Measurements from ENCODE around the gene MIAT. TPM values are rescaled to one million over a fixed set of nuclear protein-coding genes. Genes with fewer than 3 reads are reported as not detected.

MIAT gene
- total and polyA plus RNA-seq, 9 of the 15 experiments (the other 6 are each of a cell fraction or from before 2014, with no cell fraction given), result 0.03 to 0.93 (median 0.34) TPM

- Histone ChIP-seq H4K20me1 (replicated peaks; ENCODE audit: control insufficient read depth, insufficient read depth, low read length) (no peaks in the 10 kb centered on the region), H3K27me3 (ENCODE audit: control insufficient read depth in 2 of 2, insufficient read depth in 2 of 2, low read length in 2 of 2) (no peaks in the 10 kb centered on the region; a peak in 1 of 5 replicates), H3K36me3 (ENCODE audit: control insufficient read depth, insufficient read depth, low read length) (no peaks in the 10 kb centered on the region), H3K27ac (ENCODE audit: extremely low read depth, low read depth, low read length) (no peak overlapping the region), H3K4me1 (replicated peaks in 1 of 2; ENCODE audit: control insufficient read depth in 2 of 2, insufficient read depth in 2 of 2, low read length in 2 of 2) (peaks cover 6 to 9% of the 10 kb centered on the region in 2 experiments; a peak in 4 of 5 replicates), H3K9ac (ENCODE audit: insufficient read depth in 1 of 2, low read depth in 2 of 2, low read length in 2 of 2) (no peak overlapping the region), H2AFZ (ENCODE audit: low read depth, low read length) (peak overlapping the region; percentile 24; the same call in 1 of the 2 replicates), H3K9me1 (ENCODE audit: control insufficient read depth, insufficient read depth, low read length) (no peaks in the 10 kb centered on the region), H3K4me2 (ENCODE audit: insufficient read depth, low read length) (no peak overlapping the region), H3K4me3 (no peak overlapping the region), H3K79me2 (ENCODE audit: control insufficient read depth, insufficient read depth, low read length) (no peaks in the 10 kb centered on the region), H3K9me3 (replicated peaks; ENCODE audit: control insufficient read depth, insufficient read depth, low read depth, low read length) (no peaks in the 10 kb centered on the region)
- ChIA-PET CTCF (ENCODE audit: low intra/inter-chr PET ratio) (no interaction called here), POLR2A (interaction anchor here (0.8 to 1.3 kb wide), 2 partner anchors 9 to 10 kb away, joined by 3 read pairs; no protein-coding TSS in a partner anchor)
- no peak for DNase-seq (ENCODE audit: extremely low read depth in 1 of 4, low spot score in 3 of 4)
- FAIRE-seq, result no peak
- WGBS (ENCODE audit: insufficient coverage, low coverage, missing lambda C conversion rate), result 34% methylated on average over 7 of the region's 9 CpGs
- in situ Hi-C loops (cut with MboI), result loop anchor here (5.0 kb wide), 1 partner anchor 266 kb away; no protein-coding TSS in a partner anchor
- intact Hi-C loops (cut with micrococcal nuclease), result no loop called here
- no peak for TF ChIP-seq MEF2A (IDR thresholded peaks at IDR 0.05; ENCODE audit: control insufficient read depth, low read depth, low read length)
- peak; percentile 65 for TF ChIP-seq ZBTB40 (IDR thresholded peaks at IDR 0.05)
- peak; percentile 76 for TF ChIP-seq ZBTB40 (CRISPR knock-in tag; IDR thresholded peaks at IDR 0.05)
- no peak for TF ChIP-seq ZFP1 (CRISPR knock-in tag; IDR thresholded peaks at IDR 0.05)
- BruUV-seq (replicated peaks), result no TSS peak
- no peak for ATAC-seq
Measured at GRCh38 chr22:26663374-26663923, 6.1 kb downstream of the MIAT start.
